ENCODE results near the gene CDC14B.

GRCh38 chr9:96450613-96451528, 168.8 kb downstream of the CDC14B start:
- no peak for TF ChIP-seq GATA2 (IDR thresholded peaks at IDR 0.05; ENCODE audit: low read depth, low read length)
- TF ChIP-seq GATA3 (IDR thresholded peaks at IDR 0.05; ENCODE audit: low read depth, low read length), result no peak
